Esophagus squamous epithelium (tissue), 5 donors: Measurements from ENCODE around the gene ADAM12. TPM values are rescaled to one million over a fixed set of nuclear protein-coding genes. Genes with fewer than 3 reads are reported as not detected.
"Not testable (repeated sequence)": the region's sequence is repeated elsewhere in the genome, so short reads cannot be mapped to it uniquely, and the experiment has no call there.

Source experiments
- DNase-seq: peaks from one replicate; lab custom pipeline; 2025; lab: John Stamatoyannopoulos, UW
- H3K27ac ChIP-seq, 4 donors: fragments of 200-600 bp; sonication (generic); one replicate each; pipeline ENCODE4 v1.5.1; 2016 to 2019; ENCODE audit warnings: mild to moderate bottlenecking in 1 of 4
- H3K27me3 ChIP-seq, 4 donors: fragments of 200-600 bp; sonication (generic); 1 replicate in 3 of 4; 2 replicates in 1 of 4; pipeline versions ENCODE4 v1.5.1 to v1.6.0; 2017 to 2021; ENCODE audit warnings: antibody characterized with exemption in 1 of 4
- H3K36me3 ChIP-seq, 3 donors: fragments of 200-600 bp; sonication (generic); one replicate each; pipeline ENCODE4 v1.5.1; 2016 to 2019
- H3K4me1 ChIP-seq, 3 donors: fragments of 200-600 bp; sonication (generic); one replicate each; pipeline ENCODE4 v1.5.1; 2017 to 2019
- H3K4me3 ChIP-seq, 4 donors: fragments of 200-600 bp; sonication (generic); 1 replicate in 3 of 4; 2 replicates in 1 of 4; pipeline ENCODE4 v1.5.1; 2016 to 2019; ENCODE audit warnings: mild to moderate bottlenecking in 2 of 4, moderate library complexity in 1 of 4
- H3K9me3 ChIP-seq, 3 donors: fragments of 200-600 bp; sonication (generic); one replicate each; pipeline ENCODE4 v1.5.1; 2016 to 2019
- POLR2A ChIP-seq, 4 donors: fragments of 450-650 bp; IDR thresholded peaks; one replicate each; pipeline ENCODE4 v1.6.1; 2017; ENCODE audit warnings: antibody characterized with exemption in 4 of 4, mild to moderate bottlenecking in 4 of 4, moderate library complexity in 3 of 4
- WGBS, 2 donors: methylation state at CpG; one replicate each; pipeline ENCODE4 v1.1.5; 2018; 5-methylcytosine and 5-hydroxymethylcytosine counted together
- intact Hi-C: fragments of 100-400 bp; cut with DNase I; formaldehyde crosslinking; loops from one replicate; pipeline ENCODE4 v1.15.0; 2022
- total RNA-seq, 4 donors: library from RNA; depleted of rRNA; stranded (reverse); fragments of >200 nt; gene quantifications; one replicate each; pipeline ENCODE4 v1.1.0, GENCODE V29; 2016
- TF ChIP-seq, protein P1 (sequence below), 6 experiments: fragments of 450-650 bp in 4 of 6; fragments of 200-600 bp in 2 of 6; sonication (generic) in 2 of 6; IDR thresholded peaks; one replicate each; pipeline ENCODE4 v1.5.1; 2016 to 2019; ENCODE audit warnings: antibody characterized with exemption in 6 of 6, mild to moderate bottlenecking in 4 of 6, moderate library complexity in 4 of 6
- donor health status: DM: yes; HTN: yes; CAD: no.

Gene ADAM12
- total RNA-seq, 4 donors from 2014 or later = 0.57 to 1.1 (median 0.76) TPM; not detected in 1

DNA sequence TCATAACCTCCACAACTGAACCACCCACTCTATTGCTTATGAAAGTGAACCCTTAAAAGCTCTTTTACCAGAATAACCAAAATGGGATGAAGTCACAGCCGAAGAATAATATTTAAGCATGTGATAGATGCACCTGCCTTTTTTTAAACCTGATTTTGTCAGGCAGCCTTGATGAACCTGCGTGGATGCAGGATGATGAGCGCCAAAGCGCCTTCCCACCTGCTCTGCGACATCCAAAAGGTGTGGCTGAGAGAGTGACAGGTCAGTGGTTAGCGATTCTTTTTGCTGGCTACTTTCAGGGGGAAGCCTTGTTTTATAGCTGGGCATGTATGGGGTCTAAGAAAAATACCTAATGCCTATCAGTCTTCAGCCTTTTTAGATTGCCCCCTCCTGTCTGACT lies 334.1 kb downstream of the ADAM12 start:
- Histone ChIP-seq H3K4me3 (no peak overlapping the region), H3K27ac (no peak overlapping the region), H3K9me3 (no peaks in the 10 kb centered on the region), H3K27me3 (peaks cover 0 to 18% (median 0%) of the 10 kb centered on the region in 4 donors), H3K4me1 (peaks cover 0 to 6% (median 0%) of the 10 kb centered on the region in 3 donors), H3K36me3 (no peaks in the 10 kb centered on the region)
- intact Hi-C loops = no loop called here
- no peak for DNase-seq
- 91% methylated on average over 6 of the region's 6 CpGs for WGBS, 2 donors
- TF ChIP-seq POLR2A (IDR thresholded peaks at IDR 0.05) = no peak
- TF ChIP-seq, protein P1, sequence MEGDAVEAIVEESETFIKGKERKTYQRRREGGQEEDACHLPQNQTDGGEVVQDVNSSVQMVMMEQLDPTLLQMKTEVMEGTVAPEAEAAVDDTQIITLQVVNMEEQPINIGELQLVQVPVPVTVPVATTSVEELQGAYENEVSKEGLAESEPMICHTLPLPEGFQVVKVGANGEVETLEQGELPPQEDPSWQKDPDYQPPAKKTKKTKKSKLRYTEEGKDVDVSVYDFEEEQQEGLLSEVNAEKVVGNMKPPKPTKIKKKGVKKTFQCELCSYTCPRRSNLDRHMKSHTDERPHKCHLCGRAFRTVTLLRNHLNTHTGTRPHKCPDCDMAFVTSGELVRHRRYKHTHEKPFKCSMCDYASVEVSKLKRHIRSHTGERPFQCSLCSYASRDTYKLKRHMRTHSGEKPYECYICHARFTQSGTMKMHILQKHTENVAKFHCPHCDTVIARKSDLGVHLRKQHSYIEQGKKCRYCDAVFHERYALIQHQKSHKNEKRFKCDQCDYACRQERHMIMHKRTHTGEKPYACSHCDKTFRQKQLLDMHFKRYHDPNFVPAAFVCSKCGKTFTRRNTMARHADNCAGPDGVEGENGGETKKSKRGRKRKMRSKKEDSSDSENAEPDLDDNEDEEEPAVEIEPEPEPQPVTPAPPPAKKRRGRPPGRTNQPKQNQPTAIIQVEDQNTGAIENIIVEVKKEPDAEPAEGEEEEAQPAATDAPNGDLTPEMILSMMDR (IDR thresholded peaks at IDR 0.05) = no peak

DNA sequence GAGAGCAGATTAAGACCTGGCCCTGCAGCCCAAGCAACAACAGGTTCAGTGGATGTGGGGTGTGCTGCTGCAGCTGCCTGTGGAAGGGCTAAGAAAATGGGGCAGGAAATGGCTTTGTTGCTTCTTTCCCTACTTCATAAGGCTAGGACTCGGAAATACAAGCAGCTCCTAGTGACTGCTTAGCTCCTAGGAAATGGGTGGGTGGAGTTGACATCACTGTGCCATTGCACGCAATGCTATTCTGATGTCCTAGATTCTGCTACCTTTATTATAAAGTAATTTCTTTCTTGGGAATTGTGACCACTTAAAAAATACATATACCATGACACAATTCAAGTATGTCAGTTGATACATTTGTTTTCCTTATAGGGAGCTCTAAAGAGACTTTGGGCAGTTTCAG lies 336.1 kb downstream of the ADAM12 start:
- whole genome bisulfite sequencing, 2 donors = 79 to 82% methylated on average over 2 of the region's 2 CpGs
- no peak for TF ChIP-seq POLR2A (IDR thresholded peaks at IDR 0.05)
- TF ChIP-seq, protein P1 (IDR thresholded peaks at IDR 0.05) = no peak
- H3K36me3 ChIP-seq = no peaks in the 10 kb centered on the region
- intact Hi-C loops = no loop called here
- peaks cover 0 to 6% (median 0%) of the 10 kb centered on the region in 3 donors for H3K4me1 ChIP-seq
- peaks cover 0 to 4% (median 0%) of the 10 kb centered on the region in 4 donors for H3K27me3 ChIP-seq
- DNase-seq = no peak
- no peak overlapping the region for H3K27ac ChIP-seq
- no peak overlapping the region for H3K4me3 ChIP-seq
- H3K9me3 ChIP-seq = no peaks in the 10 kb centered on the region

DNA sequence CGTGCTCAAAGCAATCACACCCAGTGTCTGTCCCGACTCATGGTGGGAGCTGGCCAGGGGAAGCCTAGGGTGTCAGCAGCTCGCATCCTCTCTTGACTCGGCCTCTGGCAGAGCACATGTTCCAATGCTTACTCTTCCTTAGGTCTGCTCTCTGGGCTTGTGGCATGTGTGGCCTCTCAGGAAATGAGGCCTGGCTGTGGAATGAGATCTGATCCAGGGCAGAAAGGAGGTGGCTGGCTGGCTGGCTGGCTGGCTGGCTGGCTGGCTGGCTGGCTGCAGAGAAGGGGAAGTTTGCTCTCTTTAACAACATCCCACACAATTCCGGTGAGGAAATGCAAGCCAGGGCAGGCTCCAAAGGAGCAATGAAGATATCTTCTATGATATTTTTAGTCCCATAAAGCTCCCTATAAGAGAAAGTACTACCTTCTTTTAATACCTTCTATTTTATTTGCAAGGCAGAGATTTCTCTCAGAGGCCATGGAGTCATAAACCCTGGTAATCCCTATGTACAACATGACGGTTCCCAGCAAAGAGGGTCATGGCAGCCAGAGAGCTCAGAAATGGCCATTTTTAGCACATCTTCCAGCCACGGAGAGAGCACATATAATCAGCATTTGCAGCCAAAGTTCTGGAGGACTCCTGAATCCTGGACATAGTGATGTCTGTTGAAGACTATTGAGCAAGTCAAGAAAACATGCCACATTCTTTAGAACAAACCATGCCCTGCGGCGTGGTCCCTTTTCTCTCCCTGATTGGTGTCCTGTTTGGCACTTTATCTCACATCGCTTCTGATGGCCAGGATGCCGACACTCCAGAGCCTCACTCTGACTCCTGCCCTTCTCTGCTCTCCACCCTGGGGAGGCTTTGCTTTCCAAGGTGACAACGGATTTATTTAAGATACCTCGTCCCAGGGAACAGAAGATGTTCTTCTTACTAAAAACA lies 338.2 kb downstream of the ADAM12 start:
- Histone ChIP-seq H3K4me1 (peaks cover 0 to 6% (median 0%) of the 10 kb centered on the region in 3 donors), H3K9me3 (no peaks in the 10 kb centered on the region), H3K36me3 (no peaks in the 10 kb centered on the region), H3K27ac (no peak overlapping the region), H3K27me3 (peaks cover 0 to 4% (median 0%) of the 10 kb centered on the region in 4 donors), H3K4me3 (no peak overlapping the region)
- intact Hi-C loops = no loop called here
- TF ChIP-seq, protein P1 (IDR thresholded peaks at IDR 0.05) = no peak
- DNase-seq = no peak
- 66 to 68% methylated on average over 12 of the region's 13 CpGs for WGBS, 2 donors

DNA sequence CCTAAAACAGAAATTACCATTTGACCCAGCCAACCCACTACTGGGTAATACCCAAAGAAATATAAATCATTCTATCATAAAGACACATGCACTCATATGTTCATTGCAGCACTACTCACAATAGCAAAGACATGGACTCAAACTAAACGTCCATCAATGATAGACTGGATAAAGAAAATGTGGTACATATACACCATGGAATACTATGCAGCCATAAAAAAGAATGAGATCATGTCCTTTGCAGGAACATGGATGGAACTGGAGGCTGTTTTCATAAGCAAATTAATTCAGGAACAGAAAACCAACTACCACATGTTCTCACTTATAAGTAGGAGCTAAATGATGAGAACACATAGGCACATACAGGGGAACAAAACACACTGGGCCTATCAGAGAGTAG lies 340.5 kb downstream of the ADAM12 start:
- H3K27ac ChIP-seq, intact Hi-C loops, H3K27me3 ChIP-seq, H3K4me3 ChIP-seq, H3K36me3 ChIP-seq, H3K9me3 ChIP-seq, H3K4me1 ChIP-seq, DNase-seq: not testable (repeated sequence)
- WGBS, 2 donors = 70 to 95% methylated on average over 1 of the region's 1 CpG

DNA sequence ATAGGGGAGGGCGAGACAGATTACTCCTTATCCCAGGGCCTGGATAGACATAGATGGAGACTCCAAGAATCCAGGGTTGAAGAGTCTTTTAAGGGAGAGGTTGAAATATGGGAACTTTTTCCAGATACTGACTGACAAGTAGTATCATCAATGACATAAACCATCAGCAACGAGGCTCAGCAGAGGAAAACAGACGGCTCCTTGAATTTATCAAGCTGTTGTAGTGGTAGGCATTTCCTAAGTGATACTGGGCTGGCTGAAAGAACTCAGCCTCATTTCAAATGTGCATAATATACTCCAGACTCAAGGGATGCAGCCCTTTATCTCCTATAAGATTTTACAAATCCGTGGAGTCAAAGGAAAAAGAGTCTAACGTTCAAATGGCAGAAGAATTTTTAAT lies 341.4 kb downstream of the ADAM12 start:
- no peaks in the 10 kb centered on the region for H3K27me3 ChIP-seq
- TF ChIP-seq, protein P1 (IDR thresholded peaks at IDR 0.05) = no peak
- TF ChIP-seq POLR2A (IDR thresholded peaks at IDR 0.05) = no peak
- no peaks in the 10 kb centered on the region for H3K9me3 ChIP-seq
- H3K4me3 ChIP-seq = no peak overlapping the region
- peaks cover 0 to 19% (median 2%) of the 10 kb centered on the region in 3 donors for H3K4me1 ChIP-seq
- no peaks in the 10 kb centered on the region for H3K36me3 ChIP-seq
- no peak overlapping the region for H3K27ac ChIP-seq
- intact Hi-C loops = no loop called here
- WGBS, 2 donors = 65 to 67% methylated on average over 5 of the region's 5 CpGs
- DNase-seq = no peak
